ENCODE measurements around the gene ELFN2.
"Not testable (repeated sequence)": the region's sequence is repeated elsewhere in the genome, so short reads cannot be mapped to it uniquely, and the experiment has no call there.

The ELFN2 gene

GRCh38 chr22:37331034-37331428 is 96.2 kb downstream of the ELFN2 start:
- DNase-seq = no peak

GRCh38 chr22:37330200-37331033 is 96.9 kb downstream of the ELFN2 start:
- peak; percentile 40 for DNase-seq

DNA sequence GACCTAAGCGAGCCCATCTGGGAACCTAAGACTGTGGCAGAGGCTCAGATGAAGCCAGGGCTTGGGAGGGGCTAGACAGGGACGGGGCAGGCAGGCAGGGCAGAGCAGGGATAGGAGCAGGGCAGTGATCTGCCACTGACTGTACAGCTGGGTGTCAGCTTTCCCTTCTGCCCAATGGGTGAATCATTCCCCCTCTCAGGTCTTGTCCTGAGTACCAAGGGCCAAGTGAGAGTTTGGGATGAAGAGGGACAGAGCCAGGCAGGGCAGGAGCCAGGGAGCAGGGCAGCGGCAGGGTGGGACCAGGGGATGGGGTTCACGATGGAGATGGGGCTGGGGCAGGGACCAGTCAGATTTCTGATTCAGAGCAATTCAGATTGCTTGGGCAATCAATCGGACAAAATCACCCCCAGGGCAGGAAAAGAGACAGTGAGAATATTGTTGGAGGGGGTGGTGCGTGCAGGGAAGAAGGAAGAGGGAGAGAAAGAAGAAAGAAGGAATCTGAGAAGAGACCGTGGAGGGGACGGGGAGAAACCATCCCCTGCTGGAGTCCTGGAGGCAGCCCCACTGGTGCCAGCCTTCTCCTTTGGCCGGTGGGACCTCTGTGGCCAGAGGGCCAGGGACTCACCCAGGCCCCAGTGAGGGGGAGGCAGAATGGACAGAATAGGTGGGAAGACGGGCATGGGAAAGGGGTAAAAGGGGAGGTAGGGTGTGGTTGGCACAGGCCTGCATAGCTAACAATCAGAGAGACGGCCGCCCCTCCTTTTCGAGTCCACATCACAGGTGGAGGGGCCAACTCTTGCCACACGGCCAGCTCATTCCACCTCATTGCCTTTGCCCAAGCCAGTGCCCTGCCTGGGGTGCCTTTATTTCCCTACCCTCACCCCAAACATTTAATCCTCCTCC is 97.8 kb downstream of the ELFN2 start:
- DNase-seq = no peak

DNA sequence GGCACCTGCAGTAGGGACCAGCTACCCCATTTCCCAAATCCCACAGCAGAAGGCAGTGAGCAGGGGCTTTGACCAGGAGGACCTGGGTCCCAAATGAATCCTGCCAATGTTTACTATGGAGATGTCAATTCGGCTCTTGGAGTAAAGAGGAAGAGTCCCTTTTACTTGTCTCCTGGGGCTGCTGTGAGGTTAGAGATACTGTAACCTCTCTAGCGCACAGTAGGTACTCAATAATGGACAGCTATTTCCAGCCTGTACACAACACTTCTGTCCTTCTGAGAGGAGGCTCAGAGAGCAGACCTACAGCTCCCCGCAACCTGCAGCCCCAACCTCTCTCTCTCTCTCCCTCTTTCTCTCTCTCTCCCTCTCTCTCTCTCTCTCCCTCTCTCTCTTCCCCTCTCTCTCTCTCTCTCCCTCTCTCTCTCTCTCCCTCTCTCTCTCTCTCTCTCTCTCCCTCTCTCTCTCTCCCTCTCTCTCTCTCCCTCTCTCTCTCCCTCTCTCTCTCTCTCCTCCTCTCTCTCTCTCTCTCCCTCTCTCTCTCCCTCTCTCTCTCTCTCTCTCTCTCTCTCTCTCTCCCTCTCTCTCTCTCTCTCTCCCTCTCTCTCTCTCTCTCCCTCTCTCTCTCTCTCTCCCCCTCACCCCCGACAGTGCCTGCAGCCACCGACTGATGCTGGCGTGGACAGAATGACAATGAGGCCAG is 98.6 kb downstream of the ELFN2 start:
- not testable (repeated sequence) for DNase-seq

- no peak for DNase-seq
Measured at GRCh38 chr22:37328017-37328416, 99.3 kb downstream of the ELFN2 start.

DNA sequence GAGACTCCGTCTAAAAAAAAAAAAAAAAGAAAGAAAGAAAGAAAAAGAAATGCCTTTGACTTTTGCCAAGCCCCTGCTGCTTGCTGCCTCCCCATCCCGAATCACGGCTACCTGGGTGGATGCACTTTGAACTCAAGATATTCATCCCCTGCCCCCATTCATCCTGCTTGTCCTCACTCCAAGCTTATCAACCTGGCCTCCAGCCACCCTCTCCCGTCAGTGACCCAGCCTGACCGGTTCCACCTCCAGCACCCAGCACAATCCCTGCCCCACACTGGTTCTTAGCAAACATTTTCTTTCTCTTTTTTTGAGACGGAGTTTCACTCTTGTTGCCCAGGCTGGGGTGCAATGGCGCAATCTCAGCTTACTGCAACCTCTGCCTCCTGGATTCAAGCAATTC is 100.6 kb downstream of the ELFN2 start:
- no peak for DNase-seq

DNA sequence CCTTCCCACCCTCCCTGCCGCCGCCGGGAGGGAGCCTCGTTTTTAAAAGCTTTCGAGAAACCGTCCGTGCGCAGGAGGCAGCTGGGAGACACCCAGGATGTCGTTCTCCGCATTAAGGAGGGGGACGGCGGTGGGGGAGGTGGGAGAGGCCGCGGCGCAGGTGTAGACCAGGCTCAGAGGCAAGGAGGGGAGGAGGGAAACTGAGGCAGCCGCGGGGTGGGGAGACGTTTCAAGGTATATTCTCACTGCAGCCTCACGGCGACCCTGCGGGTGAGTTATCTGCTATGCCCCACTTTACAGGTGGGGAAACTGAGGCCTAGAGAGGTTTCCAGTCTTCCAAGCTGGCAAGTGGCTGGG is 102.3 kb downstream of the ELFN2 start:
- peak; percentile 11 for DNase-seq

DNA sequence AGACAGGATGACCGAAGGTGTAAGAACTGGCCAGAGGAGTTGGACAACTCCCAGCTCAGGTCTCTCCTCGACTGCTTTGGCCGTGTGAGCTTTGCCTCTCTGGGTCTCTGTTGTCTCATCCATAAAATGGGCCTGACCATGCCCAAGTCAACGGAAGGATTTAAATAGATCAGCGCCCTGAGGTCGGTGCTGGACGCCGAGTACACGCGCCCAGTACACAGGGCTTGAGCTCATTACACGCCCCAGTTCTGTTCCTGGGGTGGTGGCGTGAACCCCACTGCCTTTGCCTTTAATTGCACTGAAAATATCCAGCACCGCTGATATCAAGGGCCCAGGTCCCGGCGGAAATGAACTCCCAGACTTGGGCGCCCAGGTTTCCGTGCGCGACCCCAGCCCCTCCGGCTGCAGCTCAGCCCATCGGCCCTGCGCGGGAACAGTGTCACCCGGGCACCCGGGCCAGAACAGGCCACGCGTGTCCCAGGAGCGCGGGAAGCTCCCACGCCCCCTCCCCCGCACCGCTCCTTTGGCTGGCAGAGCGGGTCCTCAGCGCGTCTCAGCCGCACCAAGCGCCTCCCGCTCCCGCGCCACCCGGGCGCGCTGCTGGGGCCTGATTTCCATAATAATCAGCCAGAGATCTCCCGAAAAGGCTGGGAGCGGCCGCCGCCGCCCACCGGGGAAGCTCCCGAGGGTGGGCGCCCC is 102.8 kb downstream of the ELFN2 start:
- DNase-seq = no peak

DNA sequence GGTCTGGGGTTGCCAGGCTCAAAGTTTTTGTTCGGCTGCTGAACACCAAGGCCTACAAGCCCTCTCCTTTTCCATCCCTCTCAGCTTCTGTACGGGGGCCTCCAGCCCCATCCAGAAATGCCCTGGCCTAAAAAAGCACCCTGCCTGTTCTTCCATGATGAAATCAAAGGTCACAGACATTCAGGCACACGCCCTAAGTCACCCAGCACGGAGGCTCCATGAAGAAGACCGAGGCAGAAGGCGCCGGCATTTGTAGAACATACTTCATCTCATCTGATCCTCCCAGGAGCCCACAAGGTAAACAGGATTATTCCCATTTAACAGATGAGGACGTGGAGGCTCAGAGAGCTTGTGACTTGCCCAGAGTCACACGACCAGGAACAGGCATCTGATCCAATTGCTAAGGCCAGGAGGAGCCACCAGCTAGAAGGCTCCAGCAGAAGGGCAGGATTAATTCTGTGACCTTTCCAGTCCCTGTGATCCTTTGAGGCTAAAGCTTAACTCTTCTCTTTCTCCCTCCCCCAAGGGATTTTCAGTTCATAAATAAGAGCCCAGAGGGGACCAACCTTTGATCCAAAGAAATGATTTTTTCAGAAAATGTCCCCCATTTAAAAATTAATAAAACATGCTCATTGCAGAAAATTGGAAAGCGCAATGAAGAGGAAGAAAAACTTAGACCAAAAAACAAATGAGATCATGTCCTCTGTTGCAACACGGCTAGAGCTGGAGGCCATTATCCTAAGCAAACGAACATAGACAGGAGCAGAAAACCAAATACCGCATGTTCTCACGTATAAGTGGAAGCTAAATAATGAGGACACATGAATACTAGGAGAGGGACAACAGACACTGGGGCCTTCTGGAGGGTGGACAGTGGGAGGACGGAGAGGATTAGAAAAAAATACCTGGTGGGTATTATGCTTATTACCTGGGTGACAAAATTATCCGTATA is 106.3 kb downstream of the ELFN2 start:
- DNase-seq = no peak

- DNase-seq = no peak
Measured at GRCh38 chr22:37319469-37319868, 107.8 kb downstream of the ELFN2 start.

DNA sequence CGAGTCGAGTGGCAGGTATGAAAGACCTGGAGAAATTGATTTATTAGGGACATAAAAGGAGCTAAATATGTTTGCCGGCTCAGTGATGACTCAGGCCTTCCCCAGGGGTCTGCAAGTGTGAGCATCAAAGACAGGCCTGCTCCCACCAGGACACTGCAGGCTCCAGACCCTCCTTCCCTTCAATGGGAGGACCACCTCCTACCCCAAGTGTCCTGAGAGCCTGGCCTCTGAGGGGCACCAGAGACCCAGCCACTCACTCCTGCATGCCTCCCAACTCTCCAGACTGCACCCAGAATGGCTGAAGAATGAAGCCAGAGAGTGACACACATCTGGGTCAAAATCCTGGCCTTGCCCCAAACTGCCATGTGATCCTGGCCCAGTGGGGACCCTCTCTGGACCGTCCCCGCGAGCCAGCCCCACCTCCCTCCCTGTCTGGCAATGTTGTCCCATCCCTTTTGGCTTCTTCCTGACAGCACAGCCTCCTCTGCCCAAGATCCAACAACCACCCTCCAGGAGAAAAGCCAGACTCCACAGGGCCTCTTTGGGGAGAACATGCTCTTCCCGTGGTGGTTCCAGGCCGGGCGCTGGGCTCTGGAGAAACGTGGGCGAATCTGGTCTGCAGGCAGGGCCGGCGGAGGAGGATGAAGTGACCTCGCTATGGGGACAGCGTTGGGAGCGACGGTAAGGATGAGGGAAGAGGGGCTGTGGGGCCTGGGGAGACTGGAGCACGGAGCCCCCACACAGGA is 108.7 kb downstream of the ELFN2 start:
- DNase-seq = no peak
